Measurements from ENCODE around the gene ZC3H7B. TPM values are rescaled to one million over a fixed set of nuclear protein-coding genes. Genes with fewer than 3 reads are reported as not detected.
"Not testable (repeated sequence)": the region's sequence is repeated elsewhere in the genome, so short reads cannot be mapped to it uniquely, and the experiment has no call there.

ZC3H7B gene
- 29.9 TPM for polyA plus RNA-seq (2013)

- Histone ChIP-seq H3K9me3 (ENCODE audit: control extremely low read depth in 1 of 5, control insufficient read depth in 4 of 5, insufficient read depth in 2 of 5, low read depth in 1 of 5, low read length in 4 of 5) (no peaks in the 10 kb centered on the region), H3K27ac (ENCODE audit: insufficient read depth in 1 of 2, low read depth in 1 of 2, low read length in 2 of 2, poor library complexity in 1 of 2, severe bottlenecking in 2 of 2) (peak within 1 kb of the TSS; percentile 78 to 89), H3K36me3 (ENCODE audit: control insufficient read depth in 4 of 4, insufficient read depth in 4 of 4, low read length in 3 of 4) (peaks cover 0 to 14% (median 2%) of the 10 kb centered on the region in 4 experiments), H3K4me3 (ENCODE audit: control insufficient read depth in 1 of 7, extremely low read depth in 1 of 7, insufficient read depth in 4 of 7, low read depth in 2 of 7, low read length in 6 of 7) (peak within 1 kb of the TSS; percentile 71 to 95 (median 87)), H3K4me1 (ENCODE audit: control extremely low read depth in 1 of 4, control insufficient read depth in 4 of 4, insufficient read depth in 4 of 4, low read length in 3 of 4) (peaks cover 4 to 16% (median 14%) of the 10 kb centered on the region in 4 experiments), H3K27me3 (replicated peaks in 2 of 5; ENCODE audit: control insufficient read depth in 4 of 5, insufficient read depth in 5 of 5, low read length in 4 of 5) (no peaks in the 10 kb centered on the region)
- ChIA-PET POLR2A (interaction anchor here (0.6 to 1.7 kb wide), 4 partner anchors 13 to 99 kb away, joined by 3 to 9 read pairs (median 6); partner anchors contain the start of gene RANGAP1), CTCF (interaction anchor here (0.9 to 2.2 kb wide), 3 partner anchors 9 to 66 kb away, joined by 3 to 8 read pairs (median 3); no protein-coding TSS in a partner anchor)
- DNase-seq: peak; percentile 75 to 90 (median 88)
- WGBS (ENCODE audit: insufficient coverage): 0% methylated on average over 41 of the region's 74 CpGs
Observed at GRCh38 chr22:41301085-41302020, at the start of gene ZC3H7B. TSS of gene ZC3H7B (plus strand) at chr22:41301525. CDS start at chr22:41320661, 19,136 bp downstream.

- POLR2A ChIA-PET: interaction anchor here (0.6 kb wide), 1 partner anchor 116 kb away, joined by 3 read pairs; no protein-coding TSS in a partner anchor
- H3K36me3 ChIP-seq (ENCODE audit: control insufficient read depth in 4 of 4, insufficient read depth in 4 of 4, low read length in 3 of 4): peaks cover 25 to 89% (median 73%) of the 10 kb centered on the region in 4 experiments
- H3K4me1 ChIP-seq (ENCODE audit: control extremely low read depth in 1 of 4, control insufficient read depth in 4 of 4, insufficient read depth in 4 of 4, low read length in 3 of 4): no peaks in the 10 kb centered on the region
- CTCF ChIA-PET: no interaction called here
- no peak for DNase-seq
- H3K27ac ChIP-seq (ENCODE audit: insufficient read depth in 1 of 2, low read depth in 1 of 2, low read length in 2 of 2, poor library complexity in 1 of 2, severe bottlenecking in 2 of 2): no peak overlapping the region
- WGBS (ENCODE audit: insufficient coverage): 95% methylated on average over 8 of the region's 8 CpGs
- no peaks in the 10 kb centered on the region for H3K27me3 ChIP-seq (replicated peaks in 2 of 5; ENCODE audit: control insufficient read depth in 4 of 5, insufficient read depth in 5 of 5, low read length in 4 of 5)
- no peaks in the 10 kb centered on the region for H3K9me3 ChIP-seq (ENCODE audit: control extremely low read depth in 1 of 5, control insufficient read depth in 4 of 5, insufficient read depth in 2 of 5, low read depth in 1 of 5, low read length in 4 of 5)
- H3K4me3 ChIP-seq (ENCODE audit: control insufficient read depth in 1 of 7, extremely low read depth in 1 of 7, insufficient read depth in 4 of 7, low read depth in 2 of 7, low read length in 6 of 7): no peak overlapping the region
Observed at GRCh38 chr22:41252365-41252764, 49.0 kb upstream of the ZC3H7B start.

- Histone ChIP-seq H3K4me3 (ENCODE audit: control insufficient read depth in 1 of 7, extremely low read depth in 1 of 7, insufficient read depth in 4 of 7, low read depth in 2 of 7, low read length in 6 of 7) (no peak overlapping the region), H3K36me3 (ENCODE audit: control insufficient read depth in 4 of 4, insufficient read depth in 4 of 4, low read length in 3 of 4) (peaks cover 21 to 88% (median 75%) of the 10 kb centered on the region in 4 experiments), H3K4me1 (ENCODE audit: control extremely low read depth in 1 of 4, control insufficient read depth in 4 of 4, insufficient read depth in 4 of 4, low read length in 3 of 4) (no peaks in the 10 kb centered on the region), H3K27me3 (replicated peaks in 2 of 5; ENCODE audit: control insufficient read depth in 4 of 5, insufficient read depth in 5 of 5, low read length in 4 of 5) (no peaks in the 10 kb centered on the region), H3K9me3 (ENCODE audit: control extremely low read depth in 1 of 5, control insufficient read depth in 4 of 5, insufficient read depth in 2 of 5, low read depth in 1 of 5, low read length in 4 of 5) (no peaks in the 10 kb centered on the region), H3K27ac (ENCODE audit: insufficient read depth in 1 of 2, low read depth in 1 of 2, low read length in 2 of 2, poor library complexity in 1 of 2, severe bottlenecking in 2 of 2) (no peak overlapping the region)
- DNase-seq: no peak
- WGBS (ENCODE audit: insufficient coverage): 100% methylated on average over 7 of the region's 7 CpGs
- ChIA-PET POLR2A (no interaction called here), CTCF (interaction anchor here (1.2 to 1.7 kb wide), 3 partner anchors 9 to 37 kb away, joined by 3 to 5 read pairs (median 4); no protein-coding TSS in a partner anchor)
Observed at GRCh38 chr22:41254230-41254629, 47.1 kb upstream of the ZC3H7B start.

- ChIA-PET POLR2A (no interaction called here), CTCF (interaction anchor here (1.1 to 1.6 kb wide), 2 partner anchors 19 to 334 kb away, joined by 3 to 5 read pairs; no protein-coding TSS in a partner anchor)
- H3K27me3 ChIP-seq (replicated peaks in 2 of 5; ENCODE audit: control insufficient read depth in 4 of 5, insufficient read depth in 5 of 5, low read length in 4 of 5): no peaks in the 10 kb centered on the region
- no peak overlapping the region for H3K27ac ChIP-seq (ENCODE audit: insufficient read depth in 1 of 2, low read depth in 1 of 2, low read length in 2 of 2, poor library complexity in 1 of 2, severe bottlenecking in 2 of 2)
- 96% methylated on average over 13 of the region's 20 CpGs for WGBS (ENCODE audit: insufficient coverage)
- no peak for DNase-seq
- H3K36me3 ChIP-seq (ENCODE audit: control insufficient read depth in 4 of 4, insufficient read depth in 4 of 4, low read length in 3 of 4): peaks cover 10 to 86% (median 74%) of the 10 kb centered on the region in 4 experiments
- H3K4me1 ChIP-seq (ENCODE audit: control extremely low read depth in 1 of 4, control insufficient read depth in 4 of 4, insufficient read depth in 4 of 4, low read length in 3 of 4): no peaks in the 10 kb centered on the region
- no peak overlapping the region for H3K4me3 ChIP-seq (ENCODE audit: control insufficient read depth in 1 of 7, extremely low read depth in 1 of 7, insufficient read depth in 4 of 7, low read depth in 2 of 7, low read length in 6 of 7)
- no peaks in the 10 kb centered on the region for H3K9me3 ChIP-seq (ENCODE audit: control extremely low read depth in 1 of 5, control insufficient read depth in 4 of 5, insufficient read depth in 2 of 5, low read depth in 1 of 5, low read length in 4 of 5)
Observed at GRCh38 chr22:41256254-41257253, 44.8 kb upstream of the ZC3H7B start.

- Histone ChIP-seq H3K4me1 (ENCODE audit: control extremely low read depth in 1 of 4, control insufficient read depth in 4 of 4, insufficient read depth in 4 of 4, low read length in 3 of 4) (no peaks in the 10 kb centered on the region), H3K4me3 (ENCODE audit: control insufficient read depth in 1 of 7, extremely low read depth in 1 of 7, insufficient read depth in 4 of 7, low read depth in 2 of 7, low read length in 6 of 7) (no peak overlapping the region), H3K27ac (ENCODE audit: insufficient read depth in 1 of 2, low read depth in 1 of 2, low read length in 2 of 2, poor library complexity in 1 of 2, severe bottlenecking in 2 of 2) (no peak overlapping the region), H3K36me3 (ENCODE audit: control insufficient read depth in 4 of 4, insufficient read depth in 4 of 4, low read length in 3 of 4) (peaks cover 15 to 89% (median 78%) of the 10 kb centered on the region in 4 experiments), H3K27me3 (replicated peaks in 2 of 5; ENCODE audit: control insufficient read depth in 4 of 5, insufficient read depth in 5 of 5, low read length in 4 of 5) (no peaks in the 10 kb centered on the region), H3K9me3 (ENCODE audit: control extremely low read depth in 1 of 5, control insufficient read depth in 4 of 5, insufficient read depth in 2 of 5, low read depth in 1 of 5, low read length in 4 of 5) (no peaks in the 10 kb centered on the region)
- ChIA-PET CTCF (interaction anchor here (1.6 kb wide), 1 partner anchor 20 kb away, joined by 5 read pairs; no protein-coding TSS in a partner anchor), POLR2A (no interaction called here)
- DNase-seq: no peak
- WGBS (ENCODE audit: insufficient coverage): 97% methylated on average over 7 of the region's 11 CpGs
Observed at GRCh38 chr22:41257696-41258095, 43.6 kb upstream of the ZC3H7B start.

- 93% methylated on average over 3 of the region's 4 CpGs for WGBS (ENCODE audit: insufficient coverage)
- H3K36me3 ChIP-seq (ENCODE audit: control insufficient read depth in 4 of 4, insufficient read depth in 4 of 4, low read length in 3 of 4): peaks cover 22 to 91% (median 79%) of the 10 kb centered on the region in 4 experiments
- H3K4me3 ChIP-seq (ENCODE audit: control insufficient read depth in 1 of 7, extremely low read depth in 1 of 7, insufficient read depth in 4 of 7, low read depth in 2 of 7, low read length in 6 of 7); H3K4me1 ChIP-seq (ENCODE audit: control extremely low read depth in 1 of 4, control insufficient read depth in 4 of 4, insufficient read depth in 4 of 4, low read length in 3 of 4); H3K27me3 ChIP-seq (replicated peaks in 2 of 5; ENCODE audit: control insufficient read depth in 4 of 5, insufficient read depth in 5 of 5, low read length in 4 of 5); POLR2A ChIA-PET; DNase-seq; H3K9me3 ChIP-seq (ENCODE audit: control extremely low read depth in 1 of 5, control insufficient read depth in 4 of 5, insufficient read depth in 2 of 5, low read depth in 1 of 5, low read length in 4 of 5); H3K27ac ChIP-seq (ENCODE audit: insufficient read depth in 1 of 2, low read depth in 1 of 2, low read length in 2 of 2, poor library complexity in 1 of 2, severe bottlenecking in 2 of 2): not testable (repeated sequence)
- CTCF ChIA-PET: interaction anchor here (1.1 kb wide), 1 partner anchor 62 kb away, joined by 4 read pairs; no protein-coding TSS in a partner anchor
Observed at GRCh38 chr22:41259756-41260155, 41.6 kb upstream of the ZC3H7B start.
